Measurements from ENCODE around the gene IFI44L.

Gene IFI44L

GRCh38 chr1:78607334-78607927, 12.8 kb upstream of the IFI44L start:
- Histone ChIP-seq H3K4me1 (ENCODE audit: control insufficient read depth, insufficient read depth, low read length) (no peaks in the 10 kb centered on the region), H3K9me3 (ENCODE audit: control insufficient read depth, insufficient read depth, low read length) (no peaks in the 10 kb centered on the region), H3K36me3 (ENCODE audit: control insufficient read depth, insufficient read depth, low read length) (no peaks in the 10 kb centered on the region), H3K27me3 (ENCODE audit: control insufficient read depth, insufficient read depth, low read length) (no peaks in the 10 kb centered on the region), H3K4me3 (ENCODE audit: low read depth, low read length) (no peak overlapping the region), H3K27ac (ENCODE audit: low read depth, low read length) (no peak overlapping the region), H3K9ac (ENCODE audit: low read depth, low read length) (no peak overlapping the region)

GRCh38 chr1:78607944-78608343, 12.3 kb upstream of the IFI44L start:
- Histone ChIP-seq H3K9me3 (ENCODE audit: control insufficient read depth, insufficient read depth, low read length) (no peaks in the 10 kb centered on the region), H3K4me3 (ENCODE audit: low read depth, low read length) (no peak overlapping the region), H3K4me1 (ENCODE audit: control insufficient read depth, insufficient read depth, low read length) (no peaks in the 10 kb centered on the region), H3K27ac (ENCODE audit: low read depth, low read length) (no peak overlapping the region), H3K36me3 (ENCODE audit: control insufficient read depth, insufficient read depth, low read length) (no peaks in the 10 kb centered on the region), H3K27me3 (ENCODE audit: control insufficient read depth, insufficient read depth, low read length) (no peaks in the 10 kb centered on the region), H3K9ac (ENCODE audit: low read depth, low read length) (no peak overlapping the region)

- H3K36me3 ChIP-seq (ENCODE audit: control insufficient read depth, insufficient read depth, low read length): no peaks in the 10 kb centered on the region
- no peak overlapping the region for H3K4me3 ChIP-seq (ENCODE audit: low read depth, low read length)
- no peak overlapping the region for H3K9ac ChIP-seq (ENCODE audit: low read depth, low read length)
- H3K4me1 ChIP-seq (ENCODE audit: control insufficient read depth, insufficient read depth, low read length): no peaks in the 10 kb centered on the region
- no peaks in the 10 kb centered on the region for H3K27me3 ChIP-seq (ENCODE audit: control insufficient read depth, insufficient read depth, low read length)
- no peaks in the 10 kb centered on the region for H3K9me3 ChIP-seq (ENCODE audit: control insufficient read depth, insufficient read depth, low read length)
- no peak overlapping the region for H3K27ac ChIP-seq (ENCODE audit: low read depth, low read length)
Measured at GRCh38 chr1:78617615-78618026, 2.6 kb upstream of the IFI44L start.

- no peak overlapping the region for H3K27ac ChIP-seq (ENCODE audit: low read depth, low read length)
- no peaks in the 10 kb centered on the region for H3K27me3 ChIP-seq (ENCODE audit: control insufficient read depth, insufficient read depth, low read length)
- no peak overlapping the region for H3K4me3 ChIP-seq (ENCODE audit: low read depth, low read length)
- no peak overlapping the region for H3K9ac ChIP-seq (ENCODE audit: low read depth, low read length)
- H3K36me3 ChIP-seq (ENCODE audit: control insufficient read depth, insufficient read depth, low read length): no peaks in the 10 kb centered on the region
- no peaks in the 10 kb centered on the region for H3K9me3 ChIP-seq (ENCODE audit: control insufficient read depth, insufficient read depth, low read length)
- peaks cover 3% of the 10 kb centered on the region; the same call in 1 of the 2 replicates for H3K4me1 ChIP-seq (ENCODE audit: control insufficient read depth, insufficient read depth, low read length)
Measured at GRCh38 chr1:78619032-78619431, 1.2 kb upstream of the IFI44L start.

GRCh38 chr1:78619446-78619802, 824 bp upstream of the IFI44L start:
- H3K4me1 ChIP-seq (ENCODE audit: control insufficient read depth, insufficient read depth, low read length): peaks cover 3% of the 10 kb centered on the region; the same call in 1 of the 2 replicates
- no peaks in the 10 kb centered on the region for H3K36me3 ChIP-seq (ENCODE audit: control insufficient read depth, insufficient read depth, low read length)
- H3K9me3 ChIP-seq (ENCODE audit: control insufficient read depth, insufficient read depth, low read length): no peaks in the 10 kb centered on the region
- H3K27me3 ChIP-seq (ENCODE audit: control insufficient read depth, insufficient read depth, low read length): no peaks in the 10 kb centered on the region
- no peak overlapping the region for H3K27ac ChIP-seq (ENCODE audit: low read depth, low read length)
- H3K9ac ChIP-seq (ENCODE audit: low read depth, low read length): no peak overlapping the region
- H3K4me3 ChIP-seq (ENCODE audit: low read depth, low read length): no peak overlapping the region

GRCh38 chr1:78620666-78621065, 418 bp downstream of the IFI44L start:
- Histone ChIP-seq H3K4me1 (ENCODE audit: control insufficient read depth, insufficient read depth, low read length) (peaks cover 3% of the 10 kb centered on the region; the same call in 1 of the 2 replicates), H3K36me3 (ENCODE audit: control insufficient read depth, insufficient read depth, low read length) (no peaks in the 10 kb centered on the region), H3K4me3 (ENCODE audit: low read depth, low read length) (no peak overlapping the region), H3K9ac (ENCODE audit: low read depth, low read length) (no peak overlapping the region), H3K9me3 (ENCODE audit: control insufficient read depth, insufficient read depth, low read length) (no peaks in the 10 kb centered on the region), H3K27me3 (ENCODE audit: control insufficient read depth, insufficient read depth, low read length) (no peaks in the 10 kb centered on the region), H3K27ac (ENCODE audit: low read depth, low read length) (no peak overlapping the region)

GRCh38 chr1:78622548-78622947, 2.3 kb downstream of the IFI44L start:
- H3K4me1 ChIP-seq (ENCODE audit: control insufficient read depth, insufficient read depth, low read length): peaks cover 3% of the 10 kb centered on the region; the same call in 1 of the 2 replicates
- H3K4me3 ChIP-seq (ENCODE audit: low read depth, low read length): no peak overlapping the region
- no peaks in the 10 kb centered on the region for H3K36me3 ChIP-seq (ENCODE audit: control insufficient read depth, insufficient read depth, low read length)
- H3K9ac ChIP-seq (ENCODE audit: low read depth, low read length): no peak overlapping the region
- no peaks in the 10 kb centered on the region for H3K27me3 ChIP-seq (ENCODE audit: control insufficient read depth, insufficient read depth, low read length)
- H3K27ac ChIP-seq (ENCODE audit: low read depth, low read length): no peak overlapping the region
- H3K9me3 ChIP-seq (ENCODE audit: control insufficient read depth, insufficient read depth, low read length): no peaks in the 10 kb centered on the region

- Histone ChIP-seq H3K4me1 (ENCODE audit: control insufficient read depth, insufficient read depth, low read length) (peaks cover 3% of the 10 kb centered on the region; the same call in 1 of the 2 replicates), H3K4me3 (ENCODE audit: low read depth, low read length) (no peak overlapping the region), H3K36me3 (ENCODE audit: control insufficient read depth, insufficient read depth, low read length) (no peaks in the 10 kb centered on the region), H3K27ac (ENCODE audit: low read depth, low read length) (no peak overlapping the region), H3K9me3 (ENCODE audit: control insufficient read depth, insufficient read depth, low read length) (no peaks in the 10 kb centered on the region), H3K9ac (ENCODE audit: low read depth, low read length) (no peak overlapping the region), H3K27me3 (ENCODE audit: control insufficient read depth, insufficient read depth, low read length) (no peaks in the 10 kb centered on the region)
Measured at GRCh38 chr1:78624035-78624434, 3.8 kb downstream of the IFI44L start.

GRCh38 chr1:78627321-78627720, 7.1 kb downstream of the IFI44L start:
- H3K4me1 ChIP-seq (ENCODE audit: control insufficient read depth, insufficient read depth, low read length): peaks cover 3% of the 10 kb centered on the region; the same call in 1 of the 2 replicates
- no peaks in the 10 kb centered on the region for H3K9me3 ChIP-seq (ENCODE audit: control insufficient read depth, insufficient read depth, low read length)
- H3K27ac ChIP-seq (ENCODE audit: low read depth, low read length): no peak overlapping the region
- H3K36me3 ChIP-seq (ENCODE audit: control insufficient read depth, insufficient read depth, low read length): no peaks in the 10 kb centered on the region
- no peak overlapping the region for H3K4me3 ChIP-seq (ENCODE audit: low read depth, low read length)
- H3K9ac ChIP-seq (ENCODE audit: low read depth, low read length): no peak overlapping the region
- no peaks in the 10 kb centered on the region for H3K27me3 ChIP-seq (ENCODE audit: control insufficient read depth, insufficient read depth, low read length)

- Histone ChIP-seq H3K9me3 (ENCODE audit: control insufficient read depth, insufficient read depth, low read length) (no peaks in the 10 kb centered on the region), H3K4me3 (ENCODE audit: low read depth, low read length) (no peak overlapping the region), H3K27ac (ENCODE audit: low read depth, low read length) (no peak overlapping the region), H3K9ac (ENCODE audit: low read depth, low read length) (no peak overlapping the region), H3K4me1 (ENCODE audit: control insufficient read depth, insufficient read depth, low read length) (no peaks in the 10 kb centered on the region), H3K36me3 (ENCODE audit: control insufficient read depth, insufficient read depth, low read length) (no peaks in the 10 kb centered on the region), H3K27me3 (ENCODE audit: control insufficient read depth, insufficient read depth, low read length) (no peaks in the 10 kb centered on the region)
Measured at GRCh38 chr1:78630600-78630999, 10.4 kb downstream of the IFI44L start.

GRCh38 chr1:78633209-78633608, 13.0 kb downstream of the IFI44L start:
- no peaks in the 10 kb centered on the region for H3K4me1 ChIP-seq (ENCODE audit: control insufficient read depth, insufficient read depth, low read length)
- no peak overlapping the region for H3K4me3 ChIP-seq (ENCODE audit: low read depth, low read length)
- H3K27me3 ChIP-seq (ENCODE audit: control insufficient read depth, insufficient read depth, low read length): no peaks in the 10 kb centered on the region
- no peak overlapping the region for H3K9ac ChIP-seq (ENCODE audit: low read depth, low read length)
- H3K27ac ChIP-seq (ENCODE audit: low read depth, low read length): no peak overlapping the region
- no peaks in the 10 kb centered on the region for H3K9me3 ChIP-seq (ENCODE audit: control insufficient read depth, insufficient read depth, low read length)
- H3K36me3 ChIP-seq (ENCODE audit: control insufficient read depth, insufficient read depth, low read length): no peaks in the 10 kb centered on the region

All from HUES48 (cell line).